K562 (cell line): ENCODE data around the gene SLC26A8. TPM values are rescaled to one million over a fixed set of nuclear protein-coding genes. Genes with fewer than 3 reads are reported as not detected.

Experiments used
- ATAC-seq: fragments of 200-7000 bp; cut with Tn5 transposase; 3 replicates; pipeline ENCODE4 v1.9.1; 2020; ENCODE audit warnings: moderate library complexity
- BruUV-seq: library from RNA; stranded (reverse); fragments of 400-500 nt; replicated peaks from 2 replicates; lab custom pipeline; 2021; lab: Mats Ljungman, UMichigan
- CTCF ChIA-PET: fragments of 300-600 bp; formaldehyde crosslinking; extraction: SDS; loops from one replicate; lab custom pipeline; 2021; ENCODE audit warnings: low intra/inter-chr PET ratio; lab: Yijun Ruan, JAX
- POLR2A ChIA-PET: fragments of 300-600, 350-650 bp; sonication (Branson Sonifier 250); formaldehyde crosslinking; extraction: SDS; loops from one replicate; lab custom pipeline; 2021; ENCODE audit warnings: antibody characterized with exemption, inconsistent platforms; lab: Yijun Ruan, JAX
- DNase-seq, 4 experiments: peaks; one replicate each; pipeline versions ENCODE4 v3.0.0 to v3.0.0-alpha.2; 2011 to 2018; ENCODE audit warnings: low spot score in 3 of 4, mixed read lengths in 3 of 4; ENCODE audit errors: extremely low read depth in 1 of 4
- FAIRE-seq: peaks from 2 replicates; lab custom pipeline; 2011; peaks lifted over from hg19 to GRCh38; lab: Jason Lieb, UNC
- H2AFZ ChIP-seq: 2 replicates; pipeline ENCODE4 v1.6.0; 2011; ENCODE audit warnings: low read depth, low read length, control low read depth, inconsistent platforms
- H3K27ac ChIP-seq: fragments of 200-600 bp; 3 replicates; pipeline ENCODE4 v1.8.0; 2011; ENCODE audit warnings: low read depth, mild to moderate bottlenecking, control low read depth, inconsistent platforms, low read length, moderate library complexity, mixed read lengths; ENCODE audit errors: extremely low read depth
- H3K27me3 ChIP-seq, 2 experiments: fragments of 300-600 bp in 1 of 2; 2 replicates in 1 of 2; 3 replicates in 1 of 2; pipeline versions ENCODE4 v1.6.0 to v1.8.0; 2011; ENCODE audit warnings: inconsistent platforms in 2 of 2, low read length in 2 of 2, mild to moderate bottlenecking in 1 of 2, mixed read lengths in 1 of 2, moderate library complexity in 1 of 2; ENCODE audit not compliant: control insufficient read depth in 2 of 2, insufficient read depth in 2 of 2
- H3K36me3 ChIP-seq: fragments of 300-600 bp; 3 replicates; pipeline ENCODE4 v1.8.0; 2011; ENCODE audit warnings: mild to moderate bottlenecking, low read length, inconsistent platforms; ENCODE audit not compliant: control insufficient read depth, insufficient read depth
- H3K4me1 ChIP-seq, 2 experiments: fragments of 200-600 bp in 1 of 2; replicated peaks in 1 of 2; 2 replicates in 1 of 2; 3 replicates in 1 of 2; pipeline versions ENCODE4 v1.5.1 to v1.8.0; 2011; ENCODE audit warnings: inconsistent platforms in 2 of 2, low read length in 2 of 2, mild to moderate bottlenecking in 1 of 2, mixed read lengths in 1 of 2, moderate library complexity in 1 of 2; ENCODE audit not compliant: control insufficient read depth in 2 of 2, insufficient read depth in 2 of 2
- H3K4me2 ChIP-seq: 2 replicates; pipeline ENCODE4 v1.6.1; 2011; ENCODE audit warnings: low read length, control low read depth, inconsistent platforms, mixed read lengths; ENCODE audit not compliant: insufficient read depth
- H3K4me3 ChIP-seq: fragments of 200-600 bp; sonication (generic), shearing (Covaris generic); 2 replicates; pipeline ENCODE4 v1.5.1; 2016; ENCODE audit warnings: control low read depth, inconsistent platforms
- H3K79me2 ChIP-seq: fragments of 200-600 bp; 3 replicates; pipeline ENCODE4 v1.8.0; 2011; ENCODE audit warnings: low read length, inconsistent platforms; ENCODE audit not compliant: control insufficient read depth, insufficient read depth
- H3K9ac ChIP-seq, 2 experiments: 2 replicates each; pipeline versions ENCODE4 v1.6.0 to v1.6.1; 2011; ENCODE audit warnings: low read depth in 2 of 2, low read length in 2 of 2, control low read depth in 1 of 2, inconsistent platforms in 1 of 2, mild to moderate bottlenecking in 1 of 2, mixed read lengths in 1 of 2; ENCODE audit not compliant: insufficient read depth in 1 of 2
- H3K9me1 ChIP-seq: one replicate; pipeline ENCODE4 v1.6.0; 2011; ENCODE audit warnings: inconsistent platforms, mild to moderate bottlenecking, low read length, moderate library complexity; ENCODE audit not compliant: control insufficient read depth, insufficient read depth
- H3K9me3 ChIP-seq: replicated peaks from 2 replicates; pipeline ENCODE4 v1.5.1; 2011; ENCODE audit warnings: low read depth, low read length, inconsistent platforms; ENCODE audit not compliant: control insufficient read depth, insufficient read depth
- H4K20me1 ChIP-seq: replicated peaks from 2 replicates; pipeline ENCODE4 v1.6.1; 2011; ENCODE audit warnings: low read length, inconsistent platforms, mixed read lengths; ENCODE audit not compliant: control insufficient read depth, insufficient read depth
- ARID4B ChIP-seq: sonication (generic); formaldehyde crosslinking; IDR thresholded peaks from 2 replicates; pipeline ENCODE4 v1.8.0; 2022; ENCODE audit warnings: mild to moderate bottlenecking, missing genetic modification reagents
- ATF2 ChIP-seq: sonication (generic); formaldehyde crosslinking; IDR thresholded peaks from 2 replicates; pipeline ENCODE4 v1.8.1; 2022; ENCODE audit warnings: missing genetic modification reagents
- CBFA2T2 ChIP-seq: fragments of 450-650 bp; conservative IDR thresholded peaks from 2 replicates; pipeline ENCODE4 v1.6.1; 2017; ENCODE audit warnings: mild to moderate bottlenecking
- GATAD2A ChIP-seq: fragments of 450-650 bp; IDR thresholded peaks from 2 replicates; pipeline ENCODE4 v1.6.1; 2017
- JUND ChIP-seq, 2 experiments: IDR thresholded peaks; 2 replicates in 1 of 2; 3 replicates in 1 of 2; pipeline ENCODE4 v1.6.1; 2011; ENCODE audit warnings: borderline replicate concordance in 2 of 2, low read depth in 2 of 2, low read length in 2 of 2, improper control_type of control experiment in 1 of 2, missing biosample characterization in 1 of 2, missing genetic modification characterization in 1 of 2, missing genetic modification reagents in 1 of 2
- KAT2B ChIP-seq: IDR thresholded peaks from one replicate; pipeline ENCODE4 v1.6.1; 2012; ENCODE audit warnings: low read depth, mild to moderate bottlenecking, control low read depth, inconsistent platforms, low read length, moderate library complexity
- NCOA6 ChIP-seq: fragments of 450-650 bp; IDR thresholded peaks from 2 replicates; pipeline ENCODE4 v1.6.1; 2017; ENCODE audit warnings: mild to moderate bottlenecking
- PHB ChIP-seq: fragments of 250-450 bp; sonication (Bioruptor Pico); IDR thresholded peaks from 2 replicates; pipeline ENCODE4 v1.5.0; 2021
- RBM34 ChIP-seq: fragments of 200-400 bp; formaldehyde crosslinking; IDR thresholded peaks from 2 replicates; pipeline ENCODE4 v1.6.1; 2018; ENCODE audit warnings: low read length, borderline replicate concordance; ENCODE audit not compliant: insufficient read depth
- RBM39 ChIP-seq: fragments of 200-400 bp; formaldehyde crosslinking; optimal IDR thresholded peaks from 2 replicates; pipeline ENCODE3; 2018; ENCODE audit warnings: low read depth, low read length
- TCF15 ChIP-seq: fragments of 250-450 bp; sonication (Bioruptor Pico); IDR thresholded peaks from 2 replicates; pipeline ENCODE4 v1.8.0; 2022; ENCODE audit warnings: moderate library complexity, mild to moderate bottlenecking, inconsistent platforms
- XRCC3 ChIP-seq: fragments of 450-650 bp; IDR thresholded peaks from 2 replicates; pipeline ENCODE4 v1.6.1; 2017; ENCODE audit warnings: mild to moderate bottlenecking, moderate library complexity
- ZBTB34 ChIP-seq: fragments of 250-450 bp; sonication (Bioruptor Pico); IDR thresholded peaks from 2 replicates; pipeline ENCODE4 v1.8.0; 2021; ENCODE audit warnings: mild to moderate bottlenecking, moderate library complexity
- ZNF217 ChIP-seq: sonication (generic); formaldehyde crosslinking; IDR thresholded peaks from 2 replicates; pipeline ENCODE4 v1.8.0; 2022; ENCODE audit warnings: mild to moderate bottlenecking, missing genetic modification reagents
- WGBS: fragments of 100-300 bp; shearing (Covaris generic); methylation state at CpG from one replicate; pipeline ENCODE4 v1.1.6; 2016; ENCODE audit warnings: low coverage, mixed read lengths; ENCODE audit not compliant: insufficient coverage; ENCODE audit errors: missing lambda C conversion rate; 5-methylcytosine and 5-hydroxymethylcytosine counted together
- in situ Hi-C: fragments of 300-500 bp; cut with MboI; formaldehyde crosslinking; loops from 4 replicates; pipeline ENCODE4 v1.15.0; 2018; ENCODE audit warnings: inconsistent platforms, mixed read lengths
- intact Hi-C: fragments of 100-400 bp; cut with micrococcal nuclease; formaldehyde crosslinking; loops from 2 replicates; pipeline ENCODE4 v1.14.2; 2022
- polyA plus RNA-seq, 8 experiments: library from polyadenylated mRNA; depleted of rRNA in 4 of 8; stranded (reverse) in 5 of 8; unstranded in 3 of 8; fragments of >200 nt; fragmentation: Nextera tagmentation in 2 of 8; fragmentation: Illumina TruSeq in 1 of 8; extraction: Ambion mirVana in 2 of 8; extraction: Trizol in 1 of 8; gene quantifications; 2 replicates each; pipeline versions ENCODE4 v1.2.1 to v1.2.3, GENCODE V29; 2011 to 2014; ENCODE audit warnings: inconsistent platforms in 1 of 8, missing spikeins in 1 of 8
- total RNA-seq, 7 experiments: library from RNA; depleted of rRNA in 6 of 7; stranded (reverse); fragments of >200 nt in 6 of 7; fragmentation: Illumina TruSeq in 2 of 7; extraction: Trizol in 2 of 7; gene quantifications; 2 replicates each; pipeline versions ENCODE4 v1.2.1 to v1.2.3, GENCODE V29; 2011 to 2021; ENCODE audit warnings: low replicate concordance in 1 of 7

SLC26A8 gene
- total and polyA plus RNA-seq, 9 of the 15 experiments (the other 6 are each of a cell fraction or from before 2014, with no cell fraction given), result not detected

- H3K27me3 ChIP-seq, result no peaks in the 10 kb centered on the region
- FAIRE-seq (no peak), DNase-seq (no peak), ATAC-seq (no peak)
- H3K9me3 ChIP-seq, result peaks cover 30% of the 10 kb centered on the region
- no peak overlapping the region for H3K27ac ChIP-seq
- intact Hi-C loops, result no loop called here
- H4K20me1 ChIP-seq, result no peaks in the 10 kb centered on the region
- H3K4me1 ChIP-seq, result no peaks in the 10 kb centered on the region; a peak in 1 of 5 replicates
- H3K4me2 ChIP-seq, result no peak overlapping the region
- no peak overlapping the region for H3K9ac ChIP-seq
- no peak overlapping the region for H2AFZ ChIP-seq
- no TSS peak for BruUV-seq
- H3K36me3 ChIP-seq, result peaks cover 93% of the 10 kb centered on the region
- ChIA-PET POLR2A (interaction anchor here (0.6 to 2.5 kb wide), 7 partner anchors 8 to 156 kb away, joined by 3 to 12 read pairs (median 3); partner anchors contain the start of gene SRPK1), CTCF (no interaction called here)
- H3K79me2 ChIP-seq, result peaks cover 97% of the 10 kb centered on the region
- H3K4me3 ChIP-seq, result no peak overlapping the region
- H3K9me1 ChIP-seq, result no peaks in the 10 kb centered on the region
- WGBS, result 97% methylated on average over 8 of the region's 8 CpGs
- in situ Hi-C loops, result no loop called here
- TF ChIP-seq ARID4B (CRISPR knock-in tag) (no peak), CBFA2T2 (no peak), ATF2 (CRISPR knock-in tag) (no peak), ZNF217 (CRISPR knock-in tag) (no peak), ZBTB34 (CRISPR knock-in tag) (no peak), XRCC3 (no peak), JUND (IDR thresholded peaks at IDR 0.05; ENCODE audit: borderline replicate concordance, low read depth, low read length) (no peak), JUND (tag; IDR thresholded peaks at IDR 0.05; ENCODE audit: borderline replicate concordance, low read depth, low read length) (no peak), RBM39 (no peak), KAT2B (no peak), NCOA6 (no peak), RBM34 (no peak), GATAD2A (no peak), PHB (CRISPR knock-in tag) (no peak), TCF15 (no peak)
Measured at GRCh38 chr6:35911871-35912653, 112.4 kb downstream of the SLC26A8 start.
